NCI-H524 (cell line): ENCODE data around the gene ANAPC5.
"Not testable (repeated sequence)": the region's sequence is repeated elsewhere in the genome, so short reads cannot be mapped to it uniquely, and the experiment has no call there.

ENCODE experiments used
- DNase-seq, 2 experiments: peaks; one replicate each; lab custom pipeline; 2025; lab: John Stamatoyannopoulos, UW

Gene ANAPC5

DNA sequence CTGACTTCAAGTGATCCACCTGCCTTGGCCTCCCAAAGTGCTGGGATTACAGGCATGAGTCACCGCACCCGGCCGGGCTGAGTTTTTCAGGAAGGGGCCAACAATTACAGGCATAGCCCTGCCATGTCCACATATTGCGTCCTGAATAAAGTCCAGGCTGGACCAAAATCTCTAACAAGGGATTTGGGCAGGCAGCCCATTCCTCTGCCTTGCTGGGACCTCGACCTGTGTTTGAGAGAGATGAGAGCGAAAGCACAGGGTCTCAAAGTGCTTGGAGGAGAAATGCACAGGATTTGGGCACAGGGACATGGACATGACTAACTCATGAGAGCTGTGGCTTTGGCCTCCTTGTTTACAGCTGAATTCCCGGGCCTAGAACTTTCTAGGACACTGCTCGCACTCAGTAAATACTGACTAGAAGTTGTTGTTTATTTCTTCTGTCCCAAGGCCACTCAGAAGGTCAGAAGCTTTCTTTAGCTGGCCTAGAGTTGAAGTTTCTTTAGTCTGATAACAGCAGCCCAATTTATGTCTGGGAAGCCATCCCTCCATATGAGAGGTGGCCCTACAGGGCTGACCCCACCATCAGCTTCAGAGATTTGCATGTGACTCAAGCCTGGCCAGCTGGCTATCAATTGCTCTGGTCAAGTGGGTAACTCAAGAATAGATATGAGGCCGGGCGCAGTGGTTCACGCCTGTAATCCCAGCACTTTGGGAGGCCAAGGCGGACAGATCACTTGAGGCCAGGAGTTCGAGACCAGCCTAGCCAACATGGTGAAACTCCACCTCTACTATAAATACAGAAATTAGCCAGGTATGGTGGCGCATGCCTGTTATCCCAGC lies 67.4 kb downstream of the ANAPC5 start:
- no peak for DNase-seq

- no peak for DNase-seq
These were observed 68.4 kb downstream of the ANAPC5 start for GRCh38 chr12:121283841-121284240.

GRCh38 chr12:121283388-121283787 lies 68.8 kb downstream of the ANAPC5 start:
- no peak for DNase-seq

- not testable (repeated sequence) for DNase-seq
These were observed 69.3 kb downstream of the ANAPC5 start for GRCh38 chr12:121282910-121283309.

DNA sequence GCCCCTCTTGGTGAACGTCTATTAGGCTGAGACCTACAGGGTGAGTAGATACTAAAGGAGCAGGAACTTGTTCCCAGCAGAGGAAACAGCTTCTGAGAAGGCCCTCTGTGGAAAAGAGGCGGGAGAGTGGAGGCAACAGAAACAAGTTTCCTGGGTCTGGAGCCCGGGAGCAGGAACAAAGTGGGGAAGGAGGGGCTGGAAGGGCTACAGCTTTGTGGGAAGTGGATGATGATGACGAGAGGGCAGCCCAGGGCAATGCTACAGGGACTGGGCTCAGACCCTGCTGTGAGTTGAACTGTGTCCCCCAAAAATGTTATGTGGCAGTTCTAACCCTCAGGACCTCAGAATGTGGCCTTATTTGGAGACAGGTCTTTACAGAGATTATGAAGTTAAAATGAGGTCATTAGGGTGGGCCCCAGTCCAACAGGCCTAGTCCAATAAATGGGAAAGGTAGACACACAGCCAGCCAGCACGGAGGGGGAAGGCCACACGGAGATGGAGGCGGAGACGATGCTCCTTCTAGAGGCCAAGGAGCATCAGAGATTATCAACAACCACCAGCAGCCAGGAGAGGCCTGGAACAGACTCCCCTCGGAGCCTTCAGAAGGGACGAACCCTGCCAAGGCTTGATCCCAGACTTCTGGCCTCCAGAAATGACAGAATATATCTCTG lies 70.0 kb downstream of the ANAPC5 start:
- no peak for DNase-seq

DNA sequence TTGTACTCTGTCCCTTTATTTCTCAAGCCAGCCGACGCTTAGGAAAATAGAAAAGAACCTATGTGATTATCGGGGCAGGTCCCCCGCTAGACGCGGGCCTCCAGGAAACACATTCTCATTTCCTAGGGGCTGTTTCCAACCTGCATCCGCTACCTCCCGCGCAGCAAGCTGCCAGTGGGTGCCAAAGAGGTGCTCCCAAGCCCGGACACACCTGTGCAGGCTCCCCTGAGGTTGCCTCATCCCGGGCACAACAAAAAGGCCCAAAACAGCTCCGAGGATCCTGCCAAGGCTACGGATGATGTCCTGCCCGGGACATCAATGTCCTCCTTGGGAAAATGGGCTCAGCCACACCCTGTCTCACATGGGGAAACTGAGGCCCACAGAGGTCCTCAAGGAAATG lies 71.1 kb downstream of the ANAPC5 start:
- DNase-seq, result not testable (repeated sequence)

DNA sequence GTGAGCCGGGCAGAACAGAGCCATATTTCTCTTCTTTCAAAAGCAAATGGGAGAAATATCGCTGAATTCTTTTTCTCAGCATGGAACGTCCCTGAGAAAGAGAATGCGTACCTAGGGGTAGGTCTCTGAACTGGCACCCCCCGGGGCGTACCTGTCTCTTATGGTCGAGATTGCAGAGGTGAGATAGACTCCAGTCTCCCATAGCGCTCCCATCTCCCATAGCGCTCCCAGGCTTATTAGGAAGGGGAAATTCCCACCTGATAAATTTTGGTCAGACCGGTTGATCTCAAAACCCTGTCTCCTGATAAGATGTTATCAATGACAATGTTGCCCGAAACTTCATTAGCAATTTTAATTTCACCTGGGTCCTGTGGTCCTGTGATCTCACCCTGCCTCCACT lies 71.7 kb downstream of the ANAPC5 start:
- not testable (repeated sequence) for DNase-seq

GRCh38 chr12:121279507-121279915 lies 72.7 kb downstream of the ANAPC5 start:
- no peak for DNase-seq

GRCh38 chr12:121279071-121279375 lies 73.2 kb downstream of the ANAPC5 start:
- DNase-seq, result no peak

GRCh38 chr12:121278169-121279070 lies 73.8 kb downstream of the ANAPC5 start:
- DNase-seq, result no peak

DNA sequence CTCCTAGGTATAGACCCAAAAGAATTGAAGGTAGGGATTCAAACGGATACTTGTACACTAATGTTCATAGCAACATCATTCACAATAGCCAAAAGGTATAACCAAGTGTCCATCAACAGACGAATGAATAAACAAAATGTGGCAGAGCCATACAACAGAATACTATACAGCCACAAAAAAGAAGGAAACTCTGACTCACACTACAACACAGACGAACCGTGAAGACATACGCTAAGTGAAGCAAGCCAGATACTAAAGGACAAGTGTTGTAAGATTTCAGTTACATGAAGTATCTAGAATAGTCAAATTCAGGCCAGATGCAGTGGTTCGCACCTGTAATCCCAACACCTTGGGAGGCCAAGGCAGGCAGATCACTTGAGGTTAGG lies 74.8 kb downstream of the ANAPC5 start:
- no peak for DNase-seq

DNA sequence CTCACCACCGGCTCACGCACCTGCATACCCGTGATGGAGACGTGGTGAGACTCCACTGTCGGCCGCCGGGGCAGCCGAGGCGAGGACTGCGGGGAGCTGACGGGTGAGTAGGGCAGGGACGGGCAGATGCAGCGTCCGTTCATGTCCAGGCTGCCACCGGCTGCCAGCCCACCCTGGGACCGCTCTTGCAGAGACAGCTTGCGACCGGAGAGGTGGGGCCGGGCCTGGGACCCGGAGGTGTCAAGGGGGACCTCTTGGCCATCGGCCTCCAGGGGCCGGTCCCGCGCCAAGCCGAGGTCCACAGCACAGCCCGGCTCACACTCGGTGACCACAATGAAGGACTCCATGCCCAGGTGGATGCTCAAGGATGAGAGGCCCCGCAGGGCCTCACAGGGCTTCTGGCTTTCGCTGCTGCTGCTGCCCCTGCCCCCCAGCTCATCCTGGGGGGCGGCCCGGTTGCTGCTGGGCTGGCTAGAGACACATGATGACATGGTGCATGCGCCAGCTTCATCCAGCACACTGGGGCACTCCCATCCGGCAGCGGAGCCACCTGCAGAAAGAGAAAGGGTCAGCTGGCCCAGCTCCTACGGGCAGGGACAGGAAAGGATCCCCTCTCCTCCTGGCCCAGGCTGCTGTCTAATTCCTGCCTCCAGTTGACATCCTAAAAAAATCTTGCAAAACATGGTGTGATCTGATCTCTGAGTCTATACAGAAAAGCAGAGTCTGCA lies 78.0 kb downstream of the ANAPC5 start:
- no peak for DNase-seq

DNA sequence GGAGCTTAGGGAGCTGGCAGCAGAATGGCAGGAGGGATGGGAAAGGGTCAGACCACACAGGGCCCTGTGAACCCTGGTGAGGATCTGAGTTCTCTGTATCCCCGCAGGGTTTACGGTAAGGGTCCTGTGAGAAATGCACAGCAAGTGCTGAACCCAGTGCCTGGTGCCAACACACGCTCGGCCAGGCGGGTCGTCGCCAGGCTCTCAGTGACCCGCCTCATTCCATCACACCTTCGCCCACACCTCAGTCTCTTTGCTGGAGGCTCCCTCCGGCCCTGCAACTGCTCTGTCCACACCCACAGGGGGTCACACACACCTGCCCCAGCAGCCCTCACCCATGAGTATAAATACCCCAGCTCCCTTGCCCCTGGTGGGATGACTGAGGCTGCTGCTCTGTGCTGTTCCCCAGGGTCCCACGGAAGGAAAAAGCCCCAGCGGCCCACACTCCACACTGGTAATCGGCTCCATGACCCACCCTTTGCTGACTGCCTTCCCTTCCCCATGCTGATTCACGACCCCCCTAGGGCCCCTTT lies 78.8 kb downstream of the ANAPC5 start:
- no peak for DNase-seq

- no peak for DNase-seq
These were observed 84.4 kb downstream of the ANAPC5 start for GRCh38 chr12:121267822-121268221.

GRCh38 chr12:121264951-121265515 lies 87.2 kb downstream of the ANAPC5 start:
- no peak for DNase-seq

- no peak for DNase-seq
These were observed 88.1 kb downstream of the ANAPC5 start for GRCh38 chr12:121264135-121264534.

DNA sequence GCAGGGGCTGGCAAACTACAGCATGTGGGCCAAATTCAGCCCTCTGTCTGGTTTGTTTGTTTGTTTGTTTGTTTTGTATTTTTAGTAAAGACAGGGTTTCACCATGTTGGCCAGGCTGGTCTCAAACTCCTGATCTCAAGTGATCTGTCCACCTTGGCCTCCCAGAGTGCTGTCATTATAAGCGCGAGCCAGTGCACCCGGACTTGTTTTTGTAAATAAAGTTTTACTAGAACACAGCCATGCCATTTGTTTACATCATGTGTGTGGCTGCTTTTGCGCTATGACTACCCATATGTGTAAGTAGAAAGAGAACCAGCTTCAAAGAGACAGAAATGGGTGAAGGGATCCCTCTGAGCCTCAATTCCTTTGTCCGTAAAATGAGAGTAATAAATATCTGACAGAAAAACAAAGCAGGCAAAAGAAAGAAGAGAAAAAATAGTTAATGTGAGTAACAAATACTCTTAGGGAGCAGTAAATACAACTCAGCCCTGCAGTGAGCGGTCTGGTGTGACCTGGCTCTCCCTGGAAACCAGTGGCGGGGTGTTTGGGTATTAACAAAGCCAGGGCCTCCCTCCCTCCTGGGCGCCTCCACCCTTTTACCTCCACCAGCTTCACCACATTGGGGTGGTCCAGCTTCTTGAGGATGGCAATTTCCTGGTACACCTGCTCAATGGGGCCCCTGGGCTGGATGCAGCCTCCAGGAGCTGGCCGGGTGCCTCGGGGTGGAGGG lies 88.8 kb downstream of the ANAPC5 start:
- DNase-seq, result no peak

- no peak for DNase-seq
These were observed 90.8 kb downstream of the ANAPC5 start for GRCh38 chr12:121261398-121261797.

DNA sequence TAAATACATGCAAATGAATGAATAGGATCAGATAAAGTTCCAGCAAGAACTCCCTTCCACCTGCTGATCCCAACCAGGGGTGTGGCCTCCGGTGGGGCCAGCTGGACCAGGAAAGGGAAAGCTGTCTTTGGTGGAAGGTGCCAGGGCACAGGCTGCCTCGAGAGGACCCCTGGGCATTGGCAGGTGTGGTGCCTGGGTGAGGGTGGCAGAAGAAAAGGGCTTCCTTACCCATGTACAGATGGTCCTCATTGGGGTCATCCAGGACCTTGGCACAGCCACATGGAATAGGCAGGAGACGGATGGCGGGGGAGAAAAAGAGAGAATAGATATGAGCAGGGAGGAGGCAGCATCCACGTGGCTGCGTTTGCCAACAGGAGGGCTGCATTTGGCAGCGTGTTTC lies 92.1 kb downstream of the ANAPC5 start:
- DNase-seq, result no peak

DNA sequence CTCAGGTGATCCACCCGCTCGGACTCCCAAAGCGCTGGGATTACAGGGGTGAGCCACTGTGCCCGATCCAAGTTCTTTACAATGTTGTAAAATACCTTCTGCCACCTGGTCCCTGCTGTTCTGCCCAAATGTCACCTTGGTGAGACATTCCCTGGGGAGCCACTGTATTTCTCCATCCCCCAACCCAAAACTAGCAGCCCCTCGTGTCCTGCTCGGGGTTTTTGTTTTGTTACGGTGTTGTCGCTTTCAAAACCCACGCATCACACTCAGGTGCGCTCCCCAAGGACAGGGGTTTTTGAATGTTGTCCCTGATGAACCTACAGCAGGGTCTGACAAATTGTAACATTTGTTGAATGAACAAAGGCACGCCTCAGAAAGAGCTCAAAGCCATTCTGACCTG lies 93.1 kb downstream of the ANAPC5 start:
- DNase-seq, result no peak
